Smooth muscle cell (in vitro differentiated cells): Measurements from ENCODE around the gene SEMA3F. TPM values are rescaled to one million over a fixed set of nuclear protein-coding genes. Genes with fewer than 3 reads are reported as not detected.

ENCODE experiments used
- DNase-seq: peaks from one replicate; lab custom pipeline; 2025; ENCODE audit not compliant: unreplicated experiment; lab: John Stamatoyannopoulos, UW
- H2AFZ ChIP-seq: fragments of 200-600 bp; sonication (generic); 2 replicates; pipeline ENCODE4 v1.6.0; 2016; ENCODE audit warnings: antibody characterized with exemption, low read depth, mild to moderate bottlenecking
- H3F3A ChIP-seq: fragments of 200-600 bp; sonication (generic); 2 replicates; pipeline ENCODE4 v1.6.0; 2017; ENCODE audit warnings: antibody characterized with exemption, low read depth
- H3K27ac ChIP-seq: fragments of 200-600 bp; sonication (generic); 2 replicates; pipeline ENCODE4 v1.5.1; 2016; ENCODE audit warnings: low read depth, mild to moderate bottlenecking
- H3K27me3 ChIP-seq: fragments of 200-600 bp; sonication (generic); 2 replicates; pipeline ENCODE4 v1.6.1; 2016; ENCODE audit warnings: low read depth, mild to moderate bottlenecking
- H3K36me3 ChIP-seq: fragments of 200-600 bp; sonication (generic); 2 replicates; pipeline ENCODE4 v1.5.1; 2016; ENCODE audit warnings: low read depth
- H3K4me1 ChIP-seq: fragments of 200-600 bp; sonication (generic); 2 replicates; pipeline ENCODE4 v1.5.1; 2016; ENCODE audit warnings: low read depth
- H3K4me2 ChIP-seq: fragments of 200-600 bp; sonication (generic); 2 replicates; pipeline ENCODE4 v1.6.0; 2016; ENCODE audit warnings: mild to moderate bottlenecking
- H3K4me3 ChIP-seq: fragments of 200-600 bp; sonication (generic); 2 replicates; pipeline ENCODE4 v1.5.1; 2016; ENCODE audit warnings: mild to moderate bottlenecking
- H3K79me2 ChIP-seq: fragments of 200-600 bp; sonication (generic); 2 replicates; pipeline ENCODE4 v1.6.0; 2016; ENCODE audit warnings: low read depth, mild to moderate bottlenecking
- H3K9ac ChIP-seq: fragments of 200-600 bp; sonication (generic); 2 replicates; pipeline ENCODE4 v1.6.0; 2016; ENCODE audit warnings: low read depth
- H3K9me3 ChIP-seq: fragments of 200-600 bp; sonication (generic); replicated peaks from 2 replicates; pipeline ENCODE4 v1.5.1; 2016; ENCODE audit warnings: low read depth
- H4K20me1 ChIP-seq: fragments of 200-600 bp; sonication (generic); 2 replicates; pipeline ENCODE4 v1.6.0; 2016; ENCODE audit warnings: low read depth
- CTCF ChIP-seq: fragments of 200-600 bp; sonication (generic); IDR thresholded peaks from 2 replicates; pipeline ENCODE4 v1.5.1; 2017; ENCODE audit warnings: borderline replicate concordance, mild to moderate bottlenecking, antibody characterized with exemption; ENCODE audit not compliant: insufficient read depth, poor library complexity, severe bottlenecking
- WGBS: methylation state at CpG from one replicate; pipeline ENCODE4 v1.1.7; 2016; ENCODE audit warnings: low lambda C conversion rate; 5-methylcytosine and 5-hydroxymethylcytosine counted together
- polyA plus RNA-seq: library from polyadenylated mRNA; unstranded; fragments of >200 nt; fragmentation: Nextera tagmentation; extraction: Ambion mirVana; gene quantifications from 2 replicates; pipeline ENCODE4 v1.2.1, GENCODE V29; 2016
- total RNA-seq: library from RNA; depleted of rRNA; stranded (reverse); fragments of >200 nt; gene quantifications from 2 replicates; pipeline ENCODE4 v1.2.3, GENCODE V29; 2014

Gene SEMA3F
- total and polyA plus RNA-seq, 2 experiments from 2014 or later = 9.2 to 16.9 TPM

DNA sequence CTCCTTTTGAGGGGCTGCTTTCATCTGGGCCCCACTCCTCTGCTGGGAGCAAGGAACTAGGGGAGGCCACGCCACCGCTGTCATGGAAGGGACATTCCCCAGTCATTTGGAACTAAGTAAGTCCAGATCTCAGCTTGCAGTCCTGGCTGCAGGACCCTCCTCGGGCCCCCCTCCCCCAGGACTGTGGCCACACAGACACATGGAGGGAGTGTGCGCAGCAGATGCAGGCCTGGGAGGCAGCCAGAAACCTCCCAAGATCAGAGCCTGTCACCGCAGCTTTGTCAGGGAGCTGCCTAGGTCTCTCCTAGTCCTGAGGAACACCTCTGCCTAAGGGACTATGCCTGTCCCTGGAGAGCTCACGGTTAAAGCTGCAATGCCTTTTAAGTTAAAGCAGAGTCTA lies 7.3 kb upstream of the SEMA3F start:
- Histone ChIP-seq H3K27ac (no peak overlapping the region), H3K9me3 (no peaks in the 10 kb centered on the region), H3F3A (no peaks in the 10 kb centered on the region), H2AFZ (no peak overlapping the region), H4K20me1 (no peaks in the 10 kb centered on the region), H3K4me1 (peaks cover 7% of the 10 kb centered on the region), H3K27me3 (no peaks in the 10 kb centered on the region), H3K4me3 (no peak overlapping the region), H3K36me3 (no peaks in the 10 kb centered on the region), H3K9ac (no peak overlapping the region), H3K79me2 (no peaks in the 10 kb centered on the region), H3K4me2 (no peak overlapping the region)
- no peak for DNase-seq
- 51% methylated on average over 6 of the region's 6 CpGs for WGBS
- no peak for TF ChIP-seq CTCF

DNA sequence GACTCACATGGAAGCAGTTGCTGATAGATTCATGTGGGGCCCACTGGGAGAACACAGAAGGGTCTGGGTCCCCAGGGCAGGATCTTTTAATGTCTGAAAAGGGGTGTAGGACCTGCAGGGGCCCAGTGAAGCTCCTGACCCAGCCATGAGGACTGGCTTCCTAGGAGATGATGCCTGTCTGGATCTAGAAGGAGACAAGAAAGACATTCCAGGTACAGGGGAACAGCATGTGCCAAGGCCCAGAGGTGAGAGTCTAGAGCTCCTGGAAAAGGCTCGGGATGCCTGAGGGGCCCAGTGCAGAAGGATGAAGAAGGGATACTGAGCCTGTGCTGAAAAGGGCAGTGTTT lies 4.7 kb upstream of the SEMA3F start:
- no peak overlapping the region for H3K27ac ChIP-seq
- no peak overlapping the region for H3K4me3 ChIP-seq
- H3K36me3 ChIP-seq = no peaks in the 10 kb centered on the region
- no peaks in the 10 kb centered on the region for H3K79me2 ChIP-seq
- peaks cover 7% of the 10 kb centered on the region for H3K4me1 ChIP-seq
- no peaks in the 10 kb centered on the region for H3F3A ChIP-seq
- no peak for DNase-seq
- no peak overlapping the region for H2AFZ ChIP-seq
- 68% methylated on average over 1 of the region's 1 CpG for WGBS
- H3K27me3 ChIP-seq = peaks cover 13% of the 10 kb centered on the region
- H3K4me2 ChIP-seq = no peak overlapping the region
- no peaks in the 10 kb centered on the region for H4K20me1 ChIP-seq
- H3K9me3 ChIP-seq = no peaks in the 10 kb centered on the region
- no peak overlapping the region for H3K9ac ChIP-seq
- no peak for TF ChIP-seq CTCF

GRCh38 chr3:50150863-50151686 lies 4.0 kb upstream of the SEMA3F start:
- no peaks in the 10 kb centered on the region for H3K36me3 ChIP-seq
- H3K4me2 ChIP-seq = no peak overlapping the region
- H3K9me3 ChIP-seq = no peaks in the 10 kb centered on the region
- H3K27ac ChIP-seq = no peak overlapping the region
- peaks cover 12% of the 10 kb centered on the region for H3K4me1 ChIP-seq
- H3K79me2 ChIP-seq = no peaks in the 10 kb centered on the region
- H3K4me3 ChIP-seq = no peak overlapping the region
- peaks cover 20% of the 10 kb centered on the region for H3K27me3 ChIP-seq
- H4K20me1 ChIP-seq = peaks cover 5% of the 10 kb centered on the region
- no peak overlapping the region for H3K9ac ChIP-seq
- DNase-seq = no peak
- H3F3A ChIP-seq = no peaks in the 10 kb centered on the region
- TF ChIP-seq CTCF = no peak
- H2AFZ ChIP-seq = no peak overlapping the region
- 74% methylated on average over 12 of the region's 18 CpGs for WGBS

GRCh38 chr3:50151728-50152127 lies 3.4 kb upstream of the SEMA3F start:
- Histone ChIP-seq H3K27me3 (peaks cover 27% of the 10 kb centered on the region), H3K9me3 (no peaks in the 10 kb centered on the region), H3K4me1 (peaks cover 18% of the 10 kb centered on the region), H4K20me1 (peaks cover 5% of the 10 kb centered on the region), H3K4me3 (no peak overlapping the region), H3K4me2 (no peak overlapping the region), H3K36me3 (no peaks in the 10 kb centered on the region), H3F3A (no peaks in the 10 kb centered on the region), H3K27ac (no peak overlapping the region), H3K9ac (no peak overlapping the region), H3K79me2 (no peaks in the 10 kb centered on the region), H2AFZ (no peak overlapping the region)
- DNase-seq = no peak
- WGBS = 68% methylated on average over 5 of the region's 5 CpGs
- no peak for TF ChIP-seq CTCF
